Epithelial cell of proximal tubule (primary cell): ENCODE results near the gene NUBP1. TPM values are rescaled to one million over a fixed set of nuclear protein-coding genes. Genes with fewer than 3 reads are reported as not detected.
"Not testable (repeated sequence)": the region's sequence is repeated elsewhere in the genome, so short reads cannot be mapped to it uniquely, and the experiment has no call there.

Experiments used
- DNase-seq: peaks from one replicate; pipeline ENCODE4 v3.0.0-alpha.2; 2011; ENCODE audit warnings: low read depth
- H3K4me3 ChIP-seq: 2 replicates; pipeline ENCODE4 v1.5.1; 2011; ENCODE audit warnings: low read depth, mild to moderate bottlenecking, low read length
- total RNA-seq: library from RNA; depleted of rRNA; stranded (reverse); fragments of >200 nt; gene quantifications from 2 replicates; pipeline ENCODE4 v1.2.3, GENCODE V29; 2015
- TF ChIP-seq, protein P1 (sequence below): conservative IDR thresholded peaks from 2 replicates; pipeline ENCODE4 v1.5.1; 2012; ENCODE audit warnings: low read depth, mild to moderate bottlenecking, low read length

NUBP1 gene
- total RNA-seq, 1 donor from 2014 or later: 44.2 TPM

DNA sequence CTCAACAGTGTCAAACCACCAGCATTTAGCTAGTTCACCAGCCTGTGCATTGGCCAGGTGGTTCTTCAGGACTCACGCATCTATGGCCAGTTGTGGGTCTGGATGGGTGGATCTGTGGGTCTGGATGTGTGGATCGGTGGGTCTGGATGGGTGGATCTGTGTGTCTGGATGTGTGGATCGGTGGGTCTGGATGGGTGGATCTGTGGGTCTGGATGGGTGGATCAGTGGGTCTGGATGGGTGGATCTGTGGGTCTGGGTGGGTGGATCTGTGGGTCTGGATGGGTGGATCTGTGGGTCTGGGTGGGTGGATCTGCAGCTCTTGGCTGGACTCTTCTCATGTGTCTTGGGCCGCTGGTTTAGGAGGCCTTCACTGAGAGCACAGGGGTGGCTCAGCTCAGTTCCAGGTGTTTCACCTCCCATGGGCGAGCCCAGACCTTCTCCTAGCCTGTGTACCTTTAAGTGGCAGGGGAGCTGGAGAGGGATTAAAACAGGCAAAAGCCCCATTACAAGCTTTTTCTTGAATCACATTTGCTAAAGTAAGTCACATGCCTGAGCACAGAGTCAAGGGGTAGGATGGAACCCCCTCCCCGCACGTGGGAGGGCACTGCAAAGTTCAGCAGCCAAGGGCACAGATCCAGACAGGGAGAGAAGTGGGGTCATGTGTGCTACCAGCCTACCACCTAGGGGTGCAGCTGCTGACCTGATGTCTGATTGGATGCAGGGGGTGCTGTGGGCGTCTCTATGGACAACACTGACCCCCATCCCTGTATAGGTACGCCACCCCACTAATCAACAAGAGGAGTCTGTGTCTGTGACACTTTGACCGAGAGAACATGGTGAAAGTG is 3.4 kb upstream of the NUBP1 start:
- TF ChIP-seq, protein P1, sequence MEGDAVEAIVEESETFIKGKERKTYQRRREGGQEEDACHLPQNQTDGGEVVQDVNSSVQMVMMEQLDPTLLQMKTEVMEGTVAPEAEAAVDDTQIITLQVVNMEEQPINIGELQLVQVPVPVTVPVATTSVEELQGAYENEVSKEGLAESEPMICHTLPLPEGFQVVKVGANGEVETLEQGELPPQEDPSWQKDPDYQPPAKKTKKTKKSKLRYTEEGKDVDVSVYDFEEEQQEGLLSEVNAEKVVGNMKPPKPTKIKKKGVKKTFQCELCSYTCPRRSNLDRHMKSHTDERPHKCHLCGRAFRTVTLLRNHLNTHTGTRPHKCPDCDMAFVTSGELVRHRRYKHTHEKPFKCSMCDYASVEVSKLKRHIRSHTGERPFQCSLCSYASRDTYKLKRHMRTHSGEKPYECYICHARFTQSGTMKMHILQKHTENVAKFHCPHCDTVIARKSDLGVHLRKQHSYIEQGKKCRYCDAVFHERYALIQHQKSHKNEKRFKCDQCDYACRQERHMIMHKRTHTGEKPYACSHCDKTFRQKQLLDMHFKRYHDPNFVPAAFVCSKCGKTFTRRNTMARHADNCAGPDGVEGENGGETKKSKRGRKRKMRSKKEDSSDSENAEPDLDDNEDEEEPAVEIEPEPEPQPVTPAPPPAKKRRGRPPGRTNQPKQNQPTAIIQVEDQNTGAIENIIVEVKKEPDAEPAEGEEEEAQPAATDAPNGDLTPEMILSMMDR: no peak
- no peak overlapping the region for H3K4me3 ChIP-seq
- no peak for DNase-seq

DNA sequence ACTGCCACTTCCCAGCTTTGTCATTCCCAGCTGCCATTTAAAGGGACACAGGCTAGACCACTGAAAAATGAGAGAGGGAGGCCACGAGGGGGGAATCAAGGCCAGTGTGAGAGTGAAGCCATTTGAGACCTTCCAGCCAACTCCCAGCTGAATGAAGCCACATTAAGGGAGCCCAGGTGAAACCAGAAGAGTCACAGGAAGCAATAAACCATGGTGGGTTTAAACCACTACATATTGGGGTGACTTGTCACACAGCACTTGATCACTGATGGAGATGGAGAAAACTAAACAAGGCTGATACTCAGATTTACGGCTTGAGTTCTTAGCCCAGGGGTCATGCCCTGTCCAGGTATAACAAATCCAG is 2.8 kb upstream of the NUBP1 start:
- DNase-seq: no peak
- TF ChIP-seq, protein P1: no peak
- H3K4me3 ChIP-seq: no peak overlapping the region

DNA sequence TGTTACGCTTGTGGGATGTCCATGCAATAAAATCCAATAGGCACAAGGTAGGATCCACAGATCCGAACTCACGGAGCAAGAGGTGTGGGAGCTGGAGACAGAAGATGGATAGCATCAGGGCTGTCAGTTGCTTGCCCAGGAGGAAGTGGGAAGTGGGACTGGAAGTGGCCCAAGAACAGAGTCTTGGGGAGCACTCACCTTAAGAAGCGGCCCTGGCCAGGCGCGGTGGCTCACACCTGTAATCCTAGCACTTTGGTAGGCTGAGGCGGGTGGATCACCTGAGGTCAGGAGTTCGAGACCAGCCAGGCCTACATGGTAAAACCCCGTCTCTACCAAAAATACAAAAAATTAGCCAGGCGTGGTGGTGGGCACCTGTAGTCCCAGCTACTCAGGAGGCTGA is 2.4 kb upstream of the NUBP1 start:
- not testable (repeated sequence) for DNase-seq, H3K4me3 ChIP-seq

DNA sequence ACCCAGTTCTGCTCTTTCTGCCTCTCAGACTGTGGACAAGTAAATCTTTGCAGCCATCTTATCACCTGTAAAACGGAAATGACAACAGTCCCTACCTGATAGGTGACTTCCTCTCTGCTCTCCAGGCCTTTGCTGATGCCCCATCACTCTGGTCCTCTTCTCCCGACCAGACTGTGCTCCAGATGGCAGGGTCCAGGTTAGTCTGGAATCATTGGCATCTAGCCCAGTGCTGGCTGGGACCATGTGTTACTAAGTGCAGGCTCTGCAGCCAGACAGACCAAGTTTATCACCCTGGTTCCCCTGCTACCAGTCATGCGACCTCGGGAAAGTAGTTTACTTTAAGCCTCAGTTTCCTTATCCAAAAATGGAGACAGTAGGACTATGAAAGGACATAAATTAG is 1.8 kb upstream of the NUBP1 start:
- DNase-seq: no peak
- TF ChIP-seq, protein P1: no peak
- H3K4me3 ChIP-seq: no peak overlapping the region

DNA sequence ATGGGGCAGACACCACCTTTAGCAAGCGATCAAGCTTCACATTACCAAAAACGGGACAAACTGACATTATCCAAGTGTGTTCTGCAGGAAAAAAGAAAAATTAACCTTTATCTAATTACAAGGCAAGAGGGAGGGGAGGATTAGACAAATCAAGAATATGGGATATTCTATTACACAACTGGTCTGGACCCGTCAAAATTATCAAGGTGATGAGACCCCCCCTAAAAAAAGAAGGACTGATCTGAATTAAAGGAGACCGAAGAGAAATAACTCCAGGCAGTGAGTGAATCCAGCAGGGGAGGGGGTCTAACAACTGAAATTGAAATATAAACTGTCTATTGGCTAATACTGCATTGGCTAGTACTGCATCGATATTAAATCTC is 424 bp upstream of the NUBP1 start:
- no peak for DNase-seq
- TF ChIP-seq, protein P1: no peak
- peak overlapping the region; percentile 57 for H3K4me3 ChIP-seq

DNA sequence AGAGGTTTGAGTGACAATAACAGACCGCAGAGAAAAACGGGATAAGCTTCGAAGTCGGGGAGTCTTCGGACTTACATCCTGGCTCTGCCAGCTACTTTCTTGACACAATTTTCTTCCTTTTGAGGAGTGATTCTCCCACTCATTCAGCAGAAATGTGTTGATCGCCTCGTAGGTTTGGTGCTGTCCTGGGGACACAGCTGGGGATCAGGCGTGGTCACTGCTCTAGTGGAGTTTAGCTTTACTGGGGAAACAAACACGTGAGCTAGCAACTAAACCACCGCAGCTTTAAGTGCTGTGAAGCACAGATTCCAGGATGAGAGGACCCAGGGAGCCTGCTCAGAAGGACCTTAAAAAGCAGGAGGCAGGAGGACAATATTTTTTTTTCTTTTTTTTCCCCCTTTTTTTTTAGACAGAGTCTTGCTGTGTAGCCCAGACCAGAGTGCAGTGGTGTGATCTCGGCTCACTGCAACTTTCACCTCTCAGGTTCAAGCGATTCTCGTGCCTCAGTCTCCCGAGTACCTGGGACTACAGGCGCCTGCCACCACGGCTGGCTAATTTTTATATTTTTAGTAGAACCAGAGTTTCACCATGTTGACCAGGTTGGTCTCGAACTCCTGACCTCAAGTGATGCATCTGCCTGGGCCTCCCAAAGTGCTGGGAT is 858 bp downstream of the NUBP1 start:
- DNase-seq: no peak
- peak overlapping the region; percentile 57 for H3K4me3 ChIP-seq
- TF ChIP-seq, protein P1: no peak

DNA sequence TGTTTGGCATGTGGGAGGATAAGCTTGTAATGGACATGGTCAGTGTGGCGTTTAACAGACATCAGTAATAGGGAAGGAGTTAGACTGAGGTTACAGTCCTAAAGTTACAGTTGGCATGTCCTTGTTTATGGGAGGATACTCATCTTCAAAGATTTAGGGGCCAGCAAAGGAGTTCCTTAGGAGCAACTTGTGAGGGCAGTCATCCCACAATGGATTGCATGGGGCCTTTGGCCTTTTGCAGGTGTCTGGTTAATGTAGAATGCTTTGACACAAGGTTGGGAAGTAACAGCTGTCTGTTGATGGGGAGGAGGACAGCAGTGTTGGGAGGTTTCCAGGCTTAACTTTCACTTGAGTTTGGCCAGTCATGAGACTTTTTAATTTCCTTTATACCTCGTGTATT is 2.2 kb downstream of the NUBP1 start:
- no peak for DNase-seq
- TF ChIP-seq, protein P1: no peak

More for the DNA sequence above, 2.2 kb downstream of the NUBP1 start:
- no peak overlapping the region for H3K4me3 ChIP-seq
